GM12878 (cell line): ENCODE results near the gene CCDC88C. TPM values are rescaled to one million over a fixed set of nuclear protein-coding genes. Genes with fewer than 3 reads are reported as not detected.

Experiments used
- ATF2 ChIP-seq: IDR thresholded peaks from 2 replicates; pipeline ENCODE4 v1.6.1; 2012; ENCODE audit warnings: low read length, inconsistent platforms
- BHLHE40 ChIP-seq, 2 experiments: fragments of 450-650 bp in 1 of 2; IDR thresholded peaks; 2 replicates each; pipeline ENCODE4 v1.6.1; 2011 to 2017; ENCODE audit warnings: low read depth in 2 of 2, borderline replicate concordance in 1 of 2, improper control_type of control experiment in 1 of 2, low read length in 1 of 2, mild to moderate bottlenecking in 1 of 2
- CBX3 ChIP-seq: fragments of 200-600 bp; sonication (generic); IDR thresholded peaks from 2 replicates; pipeline ENCODE4 v1.6.1; 2016; ENCODE audit warnings: low read depth, borderline replicate concordance
- CREB1 ChIP-seq: IDR thresholded peaks from 2 replicates; pipeline ENCODE4 v1.6.1; 2012; ENCODE audit warnings: low read depth, mild to moderate bottlenecking, inconsistent platforms
- CTCF ChIP-seq, 3 experiments: IDR thresholded peaks in 2 of 3; conservative IDR thresholded peaks in 1 of 3; 2 replicates each; pipeline ENCODE4 v1.5.1; 2011; ENCODE audit warnings: low read depth in 3 of 3, low read length in 3 of 3, mild to moderate bottlenecking in 3 of 3, control low read depth in 2 of 3, moderate library complexity in 2 of 3, inconsistent platforms in 1 of 3, mixed read lengths in 1 of 3; ENCODE audit not compliant: control insufficient read depth in 2 of 3, insufficient read depth in 1 of 3; ENCODE audit errors: extremely low read depth in 1 of 3
- ESRRA ChIP-seq: IDR thresholded peaks from 2 replicates; pipeline ENCODE4 v1.6.1; 2012; ENCODE audit warnings: mild to moderate bottlenecking, low read length, improper control_type of control experiment
- FOS ChIP-seq: IDR thresholded peaks from 3 replicates; pipeline ENCODE4 v1.6.1; 2011; ENCODE audit warnings: borderline replicate concordance; ENCODE audit not compliant: insufficient read length; ENCODE audit errors: extremely low read depth
- GATAD2B ChIP-seq: fragments of 450-650 bp; conservative IDR thresholded peaks from 2 replicates; pipeline ENCODE4 v1.6.1; 2017; ENCODE audit warnings: low read depth, mild to moderate bottlenecking, moderate library complexity
- IRF3 ChIP-seq: fragments of 450-650 bp; IDR thresholded peaks from 2 replicates; pipeline ENCODE4 v1.6.1; 2014; ENCODE audit warnings: mild to moderate bottlenecking
- JUNB ChIP-seq: IDR thresholded peaks from 2 replicates; pipeline ENCODE4 v1.6.1; 2016; ENCODE audit warnings: antibody characterized with exemption, mild to moderate bottlenecking
- LARP7 ChIP-seq: fragments of 450-650 bp; IDR thresholded peaks from 2 replicates; pipeline ENCODE4 v1.6.1; 2017; ENCODE audit warnings: mild to moderate bottlenecking
- MAX ChIP-seq: IDR thresholded peaks from 2 replicates; pipeline ENCODE4 v1.6.1; 2012; ENCODE audit warnings: low read depth, low read length, improper control_type of control experiment
- MEF2A ChIP-seq: IDR thresholded peaks from 2 replicates; pipeline ENCODE4 v1.6.1; 2011; ENCODE audit warnings: low read depth, mild to moderate bottlenecking, low read length, moderate library complexity; ENCODE audit not compliant: insufficient read depth
- NBN ChIP-seq: fragments of 450-650 bp; IDR thresholded peaks from 2 replicates; pipeline ENCODE4 v1.6.1; 2016
- NFXL1 ChIP-seq: fragments of 450-650 bp; IDR thresholded peaks from 2 replicates; pipeline ENCODE4 v1.6.1; 2017; ENCODE audit warnings: antibody characterized with exemption, mild to moderate bottlenecking, borderline replicate concordance
- NFYB ChIP-seq: IDR thresholded peaks from 2 replicates; pipeline ENCODE4 v1.6.1; 2011; ENCODE audit warnings: low read depth, mild to moderate bottlenecking, low read length, improper control_type of control experiment, moderate library complexity; ENCODE audit not compliant: insufficient read depth
- RB1 ChIP-seq: fragments of 450-650 bp; formaldehyde crosslinking; IDR thresholded peaks from 2 replicates; pipeline ENCODE4 v1.6.1; 2017; ENCODE audit warnings: mild to moderate bottlenecking, borderline replicate concordance
- RELA ChIP-seq: fragments of 450-650 bp; IDR thresholded peaks from 2 replicates; pipeline ENCODE4 v1.8.0; 2014; ENCODE audit warnings: borderline replicate concordance; ENCODE audit not compliant: partially characterized antibody
- RFX5 ChIP-seq: IDR thresholded peaks from 2 replicates; pipeline ENCODE4 v1.6.1; 2011; ENCODE audit warnings: low read depth, low read length, improper control_type of control experiment
- SMAD5 ChIP-seq: IDR thresholded peaks from 2 replicates; pipeline ENCODE4 v1.6.1; 2016; ENCODE audit warnings: antibody characterized with exemption, low read depth
- SMC3 ChIP-seq: IDR thresholded peaks from 2 replicates; pipeline ENCODE4 v1.6.1; 2011; ENCODE audit warnings: low read length, improper control_type of control experiment, borderline replicate concordance
- SP1 ChIP-seq: IDR thresholded peaks from one replicate; pipeline ENCODE4 v1.6.1; 2011; ENCODE audit warnings: low read depth, low read length
- SREBF2 ChIP-seq: IDR thresholded peaks from 2 replicates; pipeline ENCODE4 v1.6.1; 2012; ENCODE audit warnings: mild to moderate bottlenecking, low read length
- SRF ChIP-seq, 2 experiments: IDR thresholded peaks; 2 replicates each; pipeline ENCODE4 v1.6.1; 2011; ENCODE audit warnings: low read depth in 2 of 2, low read length in 2 of 2, mild to moderate bottlenecking in 1 of 2, moderate library complexity in 1 of 2
- USF1 ChIP-seq: IDR thresholded peaks from 2 replicates; pipeline ENCODE4 v1.6.1; 2011; ENCODE audit warnings: borderline replicate concordance, low read depth, mild to moderate bottlenecking, moderate library complexity, mixed read lengths, low read length; ENCODE audit not compliant: insufficient read depth; ENCODE audit errors: extremely low read length
- ZSCAN29 ChIP-seq: fragments of 450-650 bp; IDR thresholded peaks from 2 replicates; pipeline ENCODE4 v1.6.1; 2017; ENCODE audit warnings: mild to moderate bottlenecking, moderate library complexity
- ZZZ3 ChIP-seq: IDR thresholded peaks from 2 replicates; pipeline ENCODE4 v1.6.1; 2011; ENCODE audit warnings: low read depth; ENCODE audit not compliant: control insufficient read depth, insufficient read length
- polyA plus RNA-seq, 11 experiments: library from polyadenylated mRNA; depleted of rRNA in 4 of 11; unstranded in 6 of 11; stranded (reverse) in 5 of 11; fragments of >200 nt; fragmentation: Nextera tagmentation in 4 of 11; fragmentation: Illumina TruSeq in 1 of 11; extraction: Ambion mirVana in 4 of 11; extraction: Trizol in 1 of 11; gene quantifications; 1 replicate in 1 of 11; 2 replicates in 10 of 11; pipeline versions ENCODE4 v1.2.1 to v1.2.3, GENCODE V29; 2011 to 2016; ENCODE audit warnings: inconsistent platforms in 2 of 11, missing spikeins in 2 of 11, low read depth in 1 of 11
- total RNA-seq, 4 experiments: library from RNA; depleted of rRNA in 3 of 4; stranded (reverse); fragments of >200 nt in 3 of 4; fragmentation: Illumina TruSeq in 1 of 4; extraction: Trizol in 1 of 4; gene quantifications; 2 replicates each; pipeline versions ENCODE4 v1.2.1 to v1.2.3, GENCODE V29; 2013 to 2021

CCDC88C gene
- total and polyA plus RNA-seq, 10 of the 15 experiments (the other 5 are each of a cell fraction or from before 2014, with no cell fraction given) = 4.0 to 79.6 (median 36.6) TPM

GRCh38 chr14:91350813-91351511, 66.7 kb downstream of the CCDC88C start (continued):
- TF ChIP-seq MAX (peak; percentile 3; the same call in 1 of the 2 replicates), FOS (no peak), ESRRA (no peak), SMAD5 (no peak; the same call in 1 of the 2 replicates), JUNB (0 out of 2 replicates have a peak, but pooled peaks have one; percentile 19), IRF3 (no peak), NBN (peak; percentile 77), NFXL1 (no peak), USF1 (no peak), RELA (no peak), RFX5 (no peak), ZZZ3 (no peak), SRF (IDR thresholded peaks at IDR 0.05; ENCODE audit: low read depth in 2 of 2, low read length in 2 of 2) (no peak), CREB1 (no peak), BHLHE40 (IDR thresholded peaks at IDR 0.05; ENCODE audit: borderline replicate concordance in 1 of 2, low read depth in 2 of 2, low read length in 1 of 2) (peak; percentile 79 to 80; a peak in 3 of 4 replicates), CBX3 (no peak), SMC3 (no peak; the same call in 1 of the 2 replicates), ATF2 (no peak), SREBF2 (no peak), SP1 (peak; percentile 50), MEF2A (no peak), NFYB (no peak), LARP7 (no peak), ZSCAN29 (peak; percentile 81; the same call in 1 of the 2 replicates), GATAD2B (peak; percentile 43; the same call in 1 of the 2 replicates), RB1 (no peak), CTCF (IDR thresholded peaks at IDR 0.05 in 2 of 3, conservative IDR thresholded peaks at IDR 0.05 in 1 of 3; ENCODE audit: control insufficient read depth in 2 of 3, extremely low read depth in 1 of 3, insufficient read depth in 1 of 3, low read depth in 3 of 3, low read length in 3 of 3) (no peak)
